IMR-90 (cell line): ENCODE data around the gene FGF2. TPM values are rescaled to one million over a fixed set of nuclear protein-coding genes. Genes with fewer than 3 reads are reported as not detected.

Experiments used
- ATAC-seq: fragments of 200-7000 bp; cut with Tn5 transposase; 2 replicates; pipeline ENCODE4 v1.9.1; 2020; ENCODE audit warnings: low read depth, mild to moderate bottlenecking, moderate library complexity
- BruUV-seq: library from RNA; stranded (reverse); fragments of 400-500 nt; replicated peaks from 2 replicates; lab custom pipeline; 2021; lab: Mats Ljungman, UMichigan
- CTCF ChIA-PET: fragments of 300-600 bp; formaldehyde crosslinking; extraction: SDS; loops from one replicate; lab custom pipeline; 2021; ENCODE audit warnings: antibody characterized with exemption; lab: Yijun Ruan, JAX
- POLR2A ChIA-PET: fragments of 300-600 bp; sonication (Branson Sonifier 250); formaldehyde crosslinking; loops from one replicate; lab custom pipeline; 2022; ENCODE audit warnings: antibody characterized with exemption; ENCODE audit not compliant: unreplicated experiment; lab: Charles Lee
- DNase-seq: peaks from one replicate; pipeline ENCODE4 v3.0.0; 2013
- H2AFZ ChIP-seq: replicated peaks from 2 replicates; pipeline ENCODE3; 2013; ENCODE audit warnings: low read length, mild to moderate bottlenecking; ENCODE audit not compliant: poor library complexity
- H2AK5ac ChIP-seq: 2 replicates; pipeline ENCODE4 v1.6.1; 2013; ENCODE audit warnings: low read depth, low read length, inconsistent platforms
- H2AK9ac ChIP-seq: replicated peaks from 2 replicates; pipeline ENCODE3; 2013; ENCODE audit warnings: mild to moderate bottlenecking, low read depth, low read length, moderate library complexity; ENCODE audit not compliant: poor library complexity
- H2BK120ac ChIP-seq: 2 replicates; pipeline ENCODE4 v1.6.1; 2013; ENCODE audit warnings: low read depth, low read length, inconsistent platforms
- H2BK15ac ChIP-seq: 3 replicates; pipeline ENCODE4 v1.6.1; 2013; ENCODE audit warnings: low read depth, low read length, inconsistent platforms
- H2BK20ac ChIP-seq: 2 replicates; pipeline ENCODE4 v1.6.1; 2013; ENCODE audit warnings: low read depth, mild to moderate bottlenecking, inconsistent platforms, low read length, moderate library complexity
- H2BK5ac ChIP-seq: 2 replicates; pipeline ENCODE4 v1.6.1; 2013; ENCODE audit warnings: mild to moderate bottlenecking, low read depth, low read length, inconsistent platforms; ENCODE audit not compliant: poor library complexity, severe bottlenecking
- H3K14ac ChIP-seq: replicated peaks from 2 replicates; pipeline ENCODE4 v1.6.1; 2013; ENCODE audit warnings: low read depth, low read length, inconsistent platforms
- H3K18ac ChIP-seq: 2 replicates; pipeline ENCODE4 v1.6.1; 2013; ENCODE audit warnings: low read depth, low read length, control low read depth
- H3K23ac ChIP-seq: 2 replicates; pipeline ENCODE4 v1.6.1; 2013; ENCODE audit warnings: low read depth, low read length, inconsistent platforms
- H3K27ac ChIP-seq: 2 replicates; pipeline ENCODE4 v1.5.1; 2013; ENCODE audit warnings: mild to moderate bottlenecking, control low read depth, low read length; ENCODE audit not compliant: insufficient read depth
- H3K27me3 ChIP-seq: 2 replicates; pipeline ENCODE4 v1.6.1; 2013; ENCODE audit warnings: low read length; ENCODE audit not compliant: control insufficient read depth, insufficient read depth
- H3K36me3 ChIP-seq: 2 replicates; pipeline ENCODE4 v1.6.1; 2013; ENCODE audit warnings: low read length, mixed read lengths; ENCODE audit not compliant: control insufficient read depth, insufficient read depth
- H3K4ac ChIP-seq: 2 replicates; pipeline ENCODE4 v1.6.1; 2013; ENCODE audit warnings: low read depth, low read length, inconsistent platforms
- H3K4me1 ChIP-seq: 2 replicates; pipeline ENCODE4 v1.6.1; 2013; ENCODE audit warnings: low read length, mixed read lengths; ENCODE audit not compliant: control insufficient read depth, insufficient read depth
- H3K4me2 ChIP-seq: 2 replicates; pipeline ENCODE4 v1.6.1; 2013; ENCODE audit warnings: low read depth, mild to moderate bottlenecking, control low read depth, low read length, moderate library complexity
- H3K4me3 ChIP-seq: 2 replicates; pipeline ENCODE4 v1.5.1; 2013; ENCODE audit warnings: low read depth, mild to moderate bottlenecking, control low read depth, low read length, moderate library complexity; ENCODE audit not compliant: insufficient read depth
- H3K56ac ChIP-seq: 2 replicates; pipeline ENCODE4 v1.6.1; 2013; ENCODE audit warnings: low read length, inconsistent platforms; ENCODE audit not compliant: insufficient read depth; ENCODE audit errors: extremely low read depth
- H3K79me1 ChIP-seq, 2 experiments: 2 replicates each; pipeline ENCODE4 v1.6.1; 2013; ENCODE audit warnings: low read length in 2 of 2, inconsistent platforms in 1 of 2, low read depth in 1 of 2
- H3K9ac ChIP-seq: 2 replicates; pipeline ENCODE4 v1.6.1; 2013; ENCODE audit warnings: low read depth, low read length, control low read depth
- H3K9me1 ChIP-seq: 2 replicates; pipeline ENCODE4 v1.6.1; 2013; ENCODE audit warnings: low read length, inconsistent platforms; ENCODE audit not compliant: insufficient read depth
- H3K9me3 ChIP-seq: 2 replicates; pipeline ENCODE4 v1.6.1; 2013; ENCODE audit warnings: low read length; ENCODE audit not compliant: control insufficient read depth, insufficient read depth
- H4K20me1 ChIP-seq: 2 replicates; pipeline ENCODE4 v1.6.1; 2013; ENCODE audit warnings: low read length, inconsistent platforms; ENCODE audit not compliant: insufficient read depth
- H4K5ac ChIP-seq: 2 replicates; pipeline ENCODE4 v1.6.1; 2013; ENCODE audit warnings: mild to moderate bottlenecking, low read depth, low read length, control low read depth
- H4K8ac ChIP-seq, 2 experiments: 2 replicates each; pipeline ENCODE4 v1.6.1; 2013; ENCODE audit warnings: low read depth in 2 of 2, low read length in 2 of 2, control low read depth in 1 of 2, inconsistent platforms in 1 of 2
- H4K91ac ChIP-seq: 2 replicates; pipeline ENCODE4 v1.6.1; 2013; ENCODE audit warnings: low read depth, low read length, inconsistent platforms; ENCODE audit not compliant: insufficient read depth
- FOS ChIP-seq: fragments of 150-350 bp; IDR thresholded peaks from 2 replicates; pipeline ENCODE4 v1.6.1; 2016; ENCODE audit warnings: low read depth, low read length
- RAD21 ChIP-seq: IDR thresholded peaks from 2 replicates; pipeline ENCODE4 v1.6.1; 2012; ENCODE audit warnings: low read length, improper control_type of control experiment
- WGBS, 2 experiments: methylation state at CpG; one replicate each; pipeline versions ENCODE4 v1.1.5 to v1.1.7; 2013; ENCODE audit warnings: missing lambda C conversion rate in 2 of 2; ENCODE audit not compliant: insufficient read length in 1 of 2; ENCODE audit errors: extremely low coverage in 2 of 2; 5-methylcytosine and 5-hydroxymethylcytosine counted together
- dilution Hi-C: fragments of 300-500 bp; cut with HindIII; formaldehyde crosslinking; loops from one replicate; pipeline ENCODE4 v1.14.3; 2018; ENCODE audit warnings: low sequenced_read_pairs; ENCODE audit not compliant: unreplicated experiment
- in situ Hi-C: fragments of 300-500 bp; cut with MboI; formaldehyde crosslinking; loops from 3 replicates; pipeline ENCODE4 v1.14.3; 2019; ENCODE audit warnings: low sequenced_read_pairs, inconsistent platforms, mixed read lengths
- intact Hi-C: fragments of 100-400 bp; cut with micrococcal nuclease; formaldehyde crosslinking; loops from 2 replicates; pipeline ENCODE4 v1.10.0; 2022
- polyA plus RNA-seq, 3 experiments: library from polyadenylated mRNA; depleted of rRNA; stranded (reverse); fragments of >200 nt; gene quantifications; 2 replicates each; pipeline ENCODE4 v1.2.3, GENCODE V29; 2012; ENCODE audit warnings: low replicate concordance in 1 of 3
- total RNA-seq: library from RNA; depleted of rRNA; stranded (reverse); fragments of >200 nt; gene quantifications from 2 replicates; pipeline ENCODE4 v1.2.3, GENCODE V29; 2012

FGF2 gene
- total and polyA plus RNA-seq, 2 of the 4 experiments (the other 2 are of a cell fraction) = 12.9 to 27.1 TPM

GRCh38 chr4:122854447-122855352 lies 28.1 kb downstream of the FGF2 start:
- Histone ChIP-seq H2BK20ac (no peak overlapping the region), H3K9me3 (no peaks in the 10 kb centered on the region), H3K4me2 (peak overlapping the region; percentile 77), H4K91ac (no peak overlapping the region), H2AK9ac (no peak overlapping the region), H3K18ac (peak overlapping the region; percentile 28; the same call in 1 of the 2 replicates), H3K4me3 (no peak overlapping the region), H3K56ac (no peak overlapping the region), H2BK120ac (no peak overlapping the region), H3K23ac (no peak overlapping the region), H3K27ac (no peak overlapping the region), H4K5ac (no peak overlapping the region), H3K27me3 (no peaks in the 10 kb centered on the region), H3K14ac (peak overlapping the region; percentile 27; the same call in 1 of the 2 replicates), H3K9ac (no peak overlapping the region), H2AK5ac (no peak overlapping the region), H3K36me3 (peaks cover 3% of the 10 kb centered on the region; the same call in 1 of the 2 replicates), H4K8ac (no peak overlapping the region), H3K79me1 (peaks cover 37 to 74% of the 10 kb centered on the region in 2 experiments), H2BK15ac (no peak overlapping the region), H3K4ac (no peak overlapping the region), H2AFZ (no peak overlapping the region), H2BK5ac (no peak overlapping the region), H4K20me1 (peaks cover 31% of the 10 kb centered on the region; the same call in 1 of the 2 replicates), H3K4me1 (peaks cover 10% of the 10 kb centered on the region), H3K9me1 (peaks cover 13% of the 10 kb centered on the region)
- TF ChIP-seq RAD21 (no peak), FOS (no peak)
- ChIA-PET CTCF (interaction anchor here (0.6 kb wide), 1 partner anchor 14 kb away, joined by 4 read pairs; no protein-coding TSS in a partner anchor), POLR2A (no interaction called here)
- in situ Hi-C loops (no loop called here), intact Hi-C loops (loop anchor here (1.0 kb wide), 1 partner anchor 8 kb away; no protein-coding TSS in a partner anchor), dilution Hi-C loops (no loop called here)
- ATAC-seq = peak; percentile 44; the same call in 1 of the 2 replicates
- no CpG with 5 or more reads among the region's 10 CpGs for whole genome bisulfite sequencing, 2 experiments
- DNase-seq = no peak
- BruUV-seq = no TSS peak
